Smooth muscle cell (in vitro differentiated cells): ENCODE data around the gene AP2A2. TPM values are rescaled to one million over a fixed set of nuclear protein-coding genes. Genes with fewer than 3 reads are reported as not detected.

Experiments
- DNase-seq: peaks from one replicate; lab custom pipeline; 2025; ENCODE audit not compliant: unreplicated experiment; lab: John Stamatoyannopoulos, UW
- H2AFZ ChIP-seq: fragments of 200-600 bp; sonication (generic); 2 replicates; pipeline ENCODE4 v1.6.0; 2016; ENCODE audit warnings: antibody characterized with exemption, low read depth, mild to moderate bottlenecking
- H3F3A ChIP-seq: fragments of 200-600 bp; sonication (generic); 2 replicates; pipeline ENCODE4 v1.6.0; 2017; ENCODE audit warnings: antibody characterized with exemption, low read depth
- H3K27ac ChIP-seq: fragments of 200-600 bp; sonication (generic); 2 replicates; pipeline ENCODE4 v1.5.1; 2016; ENCODE audit warnings: low read depth, mild to moderate bottlenecking
- H3K27me3 ChIP-seq: fragments of 200-600 bp; sonication (generic); 2 replicates; pipeline ENCODE4 v1.6.1; 2016; ENCODE audit warnings: low read depth, mild to moderate bottlenecking
- H3K36me3 ChIP-seq: fragments of 200-600 bp; sonication (generic); 2 replicates; pipeline ENCODE4 v1.5.1; 2016; ENCODE audit warnings: low read depth
- H3K4me1 ChIP-seq: fragments of 200-600 bp; sonication (generic); 2 replicates; pipeline ENCODE4 v1.5.1; 2016; ENCODE audit warnings: low read depth
- H3K4me2 ChIP-seq: fragments of 200-600 bp; sonication (generic); 2 replicates; pipeline ENCODE4 v1.6.0; 2016; ENCODE audit warnings: mild to moderate bottlenecking
- H3K4me3 ChIP-seq: fragments of 200-600 bp; sonication (generic); 2 replicates; pipeline ENCODE4 v1.5.1; 2016; ENCODE audit warnings: mild to moderate bottlenecking
- H3K79me2 ChIP-seq: fragments of 200-600 bp; sonication (generic); 2 replicates; pipeline ENCODE4 v1.6.0; 2016; ENCODE audit warnings: low read depth, mild to moderate bottlenecking
- H3K9ac ChIP-seq: fragments of 200-600 bp; sonication (generic); 2 replicates; pipeline ENCODE4 v1.6.0; 2016; ENCODE audit warnings: low read depth
- H3K9me3 ChIP-seq: fragments of 200-600 bp; sonication (generic); replicated peaks from 2 replicates; pipeline ENCODE4 v1.5.1; 2016; ENCODE audit warnings: low read depth
- H4K20me1 ChIP-seq: fragments of 200-600 bp; sonication (generic); 2 replicates; pipeline ENCODE4 v1.6.0; 2016; ENCODE audit warnings: low read depth
- CTCF ChIP-seq: fragments of 200-600 bp; sonication (generic); IDR thresholded peaks from 2 replicates; pipeline ENCODE4 v1.5.1; 2017; ENCODE audit warnings: borderline replicate concordance, mild to moderate bottlenecking, antibody characterized with exemption; ENCODE audit not compliant: insufficient read depth, poor library complexity, severe bottlenecking
- WGBS: methylation state at CpG from one replicate; pipeline ENCODE4 v1.1.7; 2016; ENCODE audit warnings: low lambda C conversion rate; 5-methylcytosine and 5-hydroxymethylcytosine counted together
- polyA plus RNA-seq: library from polyadenylated mRNA; unstranded; fragments of >200 nt; fragmentation: Nextera tagmentation; extraction: Ambion mirVana; gene quantifications from 2 replicates; pipeline ENCODE4 v1.2.1, GENCODE V29; 2016
- total RNA-seq: library from RNA; depleted of rRNA; stranded (reverse); fragments of >200 nt; gene quantifications from 2 replicates; pipeline ENCODE4 v1.2.3, GENCODE V29; 2014

AP2A2 gene
- total and polyA plus RNA-seq, 2 experiments from 2014 or later: 25.1 to 35.8 TPM

- no peaks in the 10 kb centered on the region for H3K4me1 ChIP-seq
- no peaks in the 10 kb centered on the region for H3F3A ChIP-seq
- no peak for TF ChIP-seq CTCF
- H3K9ac ChIP-seq: no peak overlapping the region
- WGBS: 94% methylated on average over 19 of the region's 20 CpGs
- no peaks in the 10 kb centered on the region for H3K9me3 ChIP-seq
- H3K36me3 ChIP-seq: no peaks in the 10 kb centered on the region
- no peak overlapping the region for H3K4me2 ChIP-seq
- no peak overlapping the region for H3K27ac ChIP-seq
- DNase-seq: no peak
- no peak overlapping the region for H3K4me3 ChIP-seq
- no peak overlapping the region for H2AFZ ChIP-seq
- H4K20me1 ChIP-seq: no peaks in the 10 kb centered on the region
- no peaks in the 10 kb centered on the region for H3K79me2 ChIP-seq
- peaks cover 8% of the 10 kb centered on the region for H3K27me3 ChIP-seq
Measured at GRCh38 chr11:1043563-1044096, 118.0 kb downstream of the AP2A2 start.

GRCh38 chr11:1044160-1044559 lies 118.5 kb downstream of the AP2A2 start:
- Histone ChIP-seq H2AFZ (no peak overlapping the region), H3K27me3 (peaks cover 8% of the 10 kb centered on the region), H4K20me1 (no peaks in the 10 kb centered on the region), H3K9me3 (no peaks in the 10 kb centered on the region), H3K27ac (no peak overlapping the region), H3K4me1 (no peaks in the 10 kb centered on the region), H3F3A (no peaks in the 10 kb centered on the region), H3K36me3 (no peaks in the 10 kb centered on the region), H3K4me3 (no peak overlapping the region), H3K4me2 (no peak overlapping the region), H3K79me2 (no peaks in the 10 kb centered on the region), H3K9ac (no peak overlapping the region)
- TF ChIP-seq CTCF: no peak
- no peak for DNase-seq
- WGBS: 87% methylated on average over 4 of the region's 6 CpGs

GRCh38 chr11:1047595-1048156 lies 122.0 kb downstream of the AP2A2 start:
- H3K9me3 ChIP-seq: no peaks in the 10 kb centered on the region
- TF ChIP-seq CTCF: no peak

GRCh38 chr11:1048375-1049070 lies 122.9 kb downstream of the AP2A2 start:
- no peak for DNase-seq
- 84% methylated on average over 25 of the region's 25 CpGs for WGBS
- H3K9me3 ChIP-seq: no peaks in the 10 kb centered on the region

More at GRCh38 chr11:1047595-1048156, 122.0 kb downstream of the AP2A2 start:
- no peak overlapping the region for H3K27ac ChIP-seq
- H3F3A ChIP-seq: no peaks in the 10 kb centered on the region
- H3K27me3 ChIP-seq: peaks cover 8% of the 10 kb centered on the region
- no peaks in the 10 kb centered on the region for H3K79me2 ChIP-seq
- no peaks in the 10 kb centered on the region for H3K36me3 ChIP-seq
- H3K9ac ChIP-seq: no peak overlapping the region
- 86% methylated on average over 22 of the region's 22 CpGs for WGBS
- no peak for DNase-seq
- H3K4me2 ChIP-seq: no peak overlapping the region
- no peak overlapping the region for H3K4me3 ChIP-seq
- H2AFZ ChIP-seq: no peak overlapping the region
- H3K4me1 ChIP-seq: no peaks in the 10 kb centered on the region
- H4K20me1 ChIP-seq: no peaks in the 10 kb centered on the region

More at GRCh38 chr11:1048375-1049070, 122.9 kb downstream of the AP2A2 start:
- Histone ChIP-seq H3K4me2 (no peak overlapping the region), H3K79me2 (no peaks in the 10 kb centered on the region), H3K9ac (no peak overlapping the region), H3K27me3 (peaks cover 8% of the 10 kb centered on the region), H3K27ac (no peak overlapping the region), H4K20me1 (no peaks in the 10 kb centered on the region), H3K4me3 (no peak overlapping the region), H3K36me3 (no peaks in the 10 kb centered on the region), H2AFZ (no peak overlapping the region), H3K4me1 (no peaks in the 10 kb centered on the region), H3F3A (no peaks in the 10 kb centered on the region)
- no peak for TF ChIP-seq CTCF
